Erythroblast (primary cell): ENCODE data around the gene CELA2A.
"Not testable (repeated sequence)": the region's sequence is repeated elsewhere in the genome, so short reads cannot be mapped to it uniquely, and the experiment has no call there.

Experiments used
- DNase-seq, 2 experiments: peaks; one replicate each; lab custom pipeline; 2025; lab: John Stamatoyannopoulos, UW
- GATA1 ChIP-seq: IDR thresholded peaks from 2 replicates; pipeline ENCODE4 v1.6.1; 2011; ENCODE audit warnings: low read depth, mild to moderate bottlenecking, control low read depth, low read length, moderate library complexity
- POLR2A ChIP-seq: IDR thresholded peaks from 2 replicates; pipeline ENCODE4 v1.6.1; 2011; ENCODE audit warnings: mild to moderate bottlenecking, low read length

The CELA2A gene

DNA sequence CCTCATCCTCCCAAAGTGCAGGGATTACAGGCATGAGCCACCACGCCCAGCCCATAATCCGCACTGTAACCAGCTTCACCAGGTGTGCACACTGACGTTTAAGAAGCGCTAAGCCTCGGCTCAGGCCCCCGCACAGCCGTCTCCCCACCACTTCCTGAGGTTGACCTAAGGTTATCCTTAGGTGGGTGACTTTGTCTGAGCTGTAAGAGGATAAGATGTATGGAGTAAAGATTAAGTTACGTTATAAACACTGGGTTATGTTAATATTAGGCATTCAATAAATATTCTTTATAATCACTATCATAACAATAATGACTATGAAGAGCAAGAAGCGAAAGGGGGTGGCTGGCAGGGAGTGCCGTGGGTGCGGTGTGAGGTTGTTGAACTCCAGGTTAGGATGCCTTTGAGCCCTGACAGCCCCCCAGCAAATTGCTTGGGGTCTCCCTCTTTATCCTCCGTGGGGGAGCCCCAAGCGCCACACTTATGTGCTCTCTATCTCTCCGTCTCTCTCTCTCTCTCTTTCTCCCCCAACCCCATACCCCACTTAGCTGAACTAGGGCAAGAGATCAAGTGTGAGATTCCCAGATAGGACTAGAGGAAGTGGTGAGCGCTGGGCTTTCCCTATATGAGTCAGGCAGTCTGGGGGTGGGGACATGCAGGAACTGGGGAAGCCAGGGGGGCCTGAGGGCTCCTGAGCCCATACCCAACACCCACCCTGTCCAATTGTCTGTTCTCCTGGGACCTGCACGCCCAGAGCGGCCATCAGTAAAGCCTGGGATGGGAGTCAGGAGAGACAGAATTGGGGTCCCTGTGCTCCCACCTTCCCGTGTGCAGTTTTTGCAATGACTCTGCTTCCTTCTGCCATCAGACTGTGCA lies 39.2 kb upstream of the CELA2A start:
- TF ChIP-seq POLR2A (no peak), GATA1 (no peak)
- no peak for DNase-seq

DNA sequence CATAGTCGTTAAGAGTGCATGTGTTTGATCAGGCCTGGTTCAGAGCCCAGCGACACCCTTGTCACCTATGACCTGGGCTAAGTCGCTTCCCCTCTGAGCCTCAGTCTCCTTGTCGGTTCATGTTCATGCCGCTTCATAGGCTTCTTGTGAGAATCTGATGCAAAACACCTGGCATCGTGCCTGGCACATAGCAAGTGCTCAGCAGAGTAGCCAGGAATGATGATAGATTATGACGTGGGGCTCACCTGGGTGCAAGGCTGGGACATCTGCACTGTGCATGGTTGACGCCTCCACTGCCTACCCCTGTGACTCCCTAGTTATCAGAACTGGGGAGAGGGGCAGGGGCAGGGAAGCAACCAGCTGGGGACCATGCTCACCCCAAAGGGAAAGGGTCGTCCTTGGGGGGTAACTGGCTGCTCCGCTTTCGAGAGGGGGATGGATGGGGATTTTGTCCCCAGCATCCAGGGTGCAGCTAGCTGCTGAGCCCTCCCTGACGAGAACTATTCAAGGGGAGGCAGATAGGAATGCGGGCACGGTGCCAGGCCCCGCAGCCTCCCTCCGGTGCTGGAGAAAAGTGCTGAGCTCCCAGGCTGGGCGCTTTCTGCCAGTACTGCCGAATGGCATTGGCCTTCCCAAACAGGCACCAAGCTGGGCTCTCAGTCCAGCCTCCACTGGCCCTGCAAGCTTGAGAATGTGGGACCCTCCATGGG lies 37.6 kb upstream of the CELA2A start:
- no peak for DNase-seq
- TF ChIP-seq POLR2A = no peak
- no peak for TF ChIP-seq GATA1

DNA sequence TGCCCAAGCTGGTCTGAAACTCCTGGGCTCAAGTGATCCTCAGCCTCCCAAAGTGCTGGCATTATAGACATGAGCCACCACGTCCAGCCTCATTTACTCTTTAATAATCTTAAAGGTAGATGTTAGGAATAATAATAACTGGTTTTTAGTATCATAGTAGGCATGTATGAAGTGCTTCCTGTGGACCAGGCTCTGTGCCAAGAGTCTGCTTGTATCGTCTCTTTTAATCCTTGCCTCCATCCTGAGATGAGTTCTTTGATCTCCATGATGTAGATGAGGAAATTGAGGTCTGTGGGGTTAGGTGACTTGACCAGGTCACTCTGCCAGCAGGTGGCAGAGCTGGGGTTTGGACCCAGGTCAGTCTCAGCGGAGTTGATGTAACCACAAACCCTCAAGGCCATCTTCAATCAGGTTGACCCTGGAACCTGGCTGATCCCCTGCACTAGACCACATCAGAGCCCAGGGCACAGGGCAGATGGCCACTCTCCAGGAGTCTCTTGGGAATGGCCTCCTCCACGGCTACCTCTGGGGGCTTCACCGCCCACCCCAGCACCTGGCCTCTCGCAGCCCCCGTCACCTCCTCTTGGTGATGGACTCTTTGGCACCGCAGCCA lies 35.6 kb upstream of the CELA2A start:
- no peak for DNase-seq
- TF ChIP-seq GATA1 (no peak), POLR2A (no peak)

DNA sequence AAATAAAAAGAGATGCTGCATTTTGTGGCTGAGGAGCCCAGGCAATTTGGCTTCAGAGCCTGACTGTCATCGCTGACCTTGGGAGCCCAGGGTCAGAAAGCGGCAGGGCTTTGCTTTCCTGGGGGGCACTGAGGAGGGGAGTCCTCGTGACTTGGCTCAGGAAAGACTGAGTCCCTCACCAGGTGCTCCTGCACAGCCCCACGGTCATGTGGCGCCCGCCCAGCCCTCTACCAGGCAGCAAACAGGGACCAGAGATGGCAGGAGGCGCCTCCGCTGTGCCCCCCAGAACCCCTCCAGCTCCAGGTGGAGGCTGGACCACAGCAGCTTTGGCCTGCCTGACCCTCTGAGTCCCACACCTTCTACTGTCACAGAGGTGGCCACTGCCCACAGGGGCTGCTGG lies 33.7 kb upstream of the CELA2A start:
- TF ChIP-seq POLR2A (no peak), GATA1 (no peak)

DNA sequence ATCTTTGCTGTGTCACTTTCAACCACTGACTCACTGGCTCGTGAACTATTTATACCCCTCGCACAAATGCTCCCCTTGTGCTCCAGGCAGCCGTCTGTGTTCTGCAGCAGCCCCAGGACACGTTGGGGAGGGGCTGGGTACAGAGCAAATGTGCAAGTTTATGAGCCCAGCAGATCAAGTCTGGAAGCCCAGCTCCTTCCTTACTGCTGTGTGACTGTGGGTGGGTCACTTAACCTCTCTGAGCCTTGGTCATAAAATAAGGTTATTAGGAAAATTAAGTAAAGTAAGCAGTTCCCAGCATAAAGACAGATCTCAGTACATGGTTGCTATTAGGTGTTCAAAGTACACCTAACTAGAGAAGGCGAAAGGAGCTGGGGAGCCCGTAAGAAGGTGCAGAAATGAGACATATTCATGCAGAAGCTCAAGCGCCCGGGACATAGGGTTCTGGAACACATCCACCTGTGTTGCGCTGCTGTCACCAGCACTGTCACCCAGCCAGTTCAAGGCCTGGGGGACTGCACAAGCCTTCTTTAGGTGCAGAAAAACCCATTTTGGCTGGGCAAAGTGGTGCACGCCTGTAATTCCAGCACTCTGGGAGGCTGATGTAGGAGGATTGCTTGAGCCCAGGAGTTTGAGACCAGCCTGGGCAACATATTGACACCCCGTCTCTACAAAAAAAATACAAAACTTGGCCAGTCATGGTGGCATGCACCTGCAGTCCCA lies 33.0 kb upstream of the CELA2A start:
- no peak for DNase-seq
- no peak for TF ChIP-seq POLR2A
- TF ChIP-seq GATA1 = no peak

More for the DNA sequence above, 33.7 kb upstream of the CELA2A start:
- DNase-seq = no peak

DNA sequence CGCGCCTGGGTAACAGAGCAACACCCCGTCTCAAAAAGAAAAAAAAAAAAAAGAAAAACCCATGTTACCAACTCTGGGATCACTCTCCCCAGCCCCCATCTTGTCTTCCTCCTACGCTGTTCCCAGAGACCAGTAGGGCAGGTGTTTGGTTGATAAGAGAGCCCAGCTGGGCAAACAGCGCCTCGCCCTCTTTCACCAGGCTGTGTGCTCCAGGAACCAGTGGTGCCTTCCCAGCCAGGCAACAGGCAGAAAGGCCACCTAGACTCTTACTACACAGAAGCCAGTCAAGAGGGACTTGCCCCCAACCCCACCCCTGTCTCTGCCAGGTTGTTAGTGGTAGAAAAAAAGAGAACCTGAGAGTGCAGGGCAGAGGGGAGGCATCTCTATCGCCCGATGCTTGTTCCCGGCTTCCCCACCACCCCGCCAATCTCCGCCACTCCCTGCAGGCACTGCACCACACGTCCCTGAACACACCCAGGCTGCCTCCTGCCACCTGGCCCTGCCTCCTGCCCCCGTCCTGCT lies 32.3 kb upstream of the CELA2A start:
- TF ChIP-seq GATA1 (no peak), POLR2A (no peak)
- peak; percentile 57 to 74 for DNase-seq

DNA sequence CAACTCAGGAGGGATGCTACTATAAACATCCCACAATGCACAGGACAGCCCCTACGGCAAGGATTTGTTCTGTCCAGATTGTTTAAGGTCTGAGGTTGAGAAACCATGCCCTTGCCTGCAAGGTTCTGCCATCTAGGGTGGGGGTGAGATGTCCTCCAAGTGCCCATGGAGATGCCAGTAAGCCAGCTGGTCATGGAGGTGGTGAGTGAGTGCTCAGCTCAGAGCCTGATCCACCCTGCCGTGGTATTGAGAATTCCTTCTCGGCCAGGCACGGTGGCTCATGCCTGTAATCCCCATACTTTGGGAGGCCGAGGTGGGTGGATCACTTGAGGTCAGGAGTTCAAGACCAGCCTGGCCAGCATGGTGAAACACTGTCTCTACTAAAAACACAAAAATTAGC lies 31.6 kb upstream of the CELA2A start:
- TF ChIP-seq POLR2A = no peak
- no peak for TF ChIP-seq GATA1
- DNase-seq = no peak

DNA sequence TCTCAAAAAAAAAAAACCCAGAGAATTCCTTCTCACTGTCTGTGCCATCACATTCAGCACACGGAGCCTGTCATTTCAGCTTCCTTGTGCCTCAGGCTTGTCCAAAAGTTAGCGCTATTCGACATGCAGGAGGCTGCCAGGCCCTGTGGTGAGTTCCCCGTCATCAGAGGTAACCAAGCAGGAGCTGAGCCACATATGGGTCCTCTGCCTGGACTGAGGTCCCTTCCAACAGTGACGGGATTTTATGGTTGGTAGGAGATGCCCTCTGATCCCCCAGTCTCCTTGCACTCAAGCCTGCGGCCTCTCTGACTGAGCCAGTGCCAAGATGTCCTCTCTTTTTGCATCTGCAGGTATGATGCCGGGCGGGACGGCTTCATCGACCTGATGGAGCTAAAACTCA lies 31.0 kb upstream of the CELA2A start:
- no peak for DNase-seq
- TF ChIP-seq GATA1 = no peak
- no peak for TF ChIP-seq POLR2A

DNA sequence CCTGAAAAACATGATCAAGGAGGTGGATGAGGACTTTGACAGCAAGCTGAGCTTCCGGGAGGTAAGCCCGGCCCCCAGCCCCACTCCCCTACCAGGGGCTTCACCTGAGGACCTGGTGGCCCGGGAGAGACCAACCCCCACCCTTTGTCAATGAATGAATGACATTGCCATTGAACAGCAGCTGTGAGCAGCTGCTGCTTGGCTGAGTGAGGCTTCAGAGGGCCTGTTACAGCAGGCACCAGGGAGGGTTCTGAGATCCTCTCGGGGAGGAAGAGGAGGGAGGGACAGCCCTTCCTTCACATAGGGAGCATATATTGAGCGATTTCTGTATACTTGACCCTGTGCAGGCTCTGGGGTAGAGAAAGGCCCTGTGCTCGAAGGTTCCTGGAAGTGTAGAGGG lies 30.6 kb upstream of the CELA2A start:
- no peak for TF ChIP-seq GATA1
- no peak for TF ChIP-seq POLR2A

DNA sequence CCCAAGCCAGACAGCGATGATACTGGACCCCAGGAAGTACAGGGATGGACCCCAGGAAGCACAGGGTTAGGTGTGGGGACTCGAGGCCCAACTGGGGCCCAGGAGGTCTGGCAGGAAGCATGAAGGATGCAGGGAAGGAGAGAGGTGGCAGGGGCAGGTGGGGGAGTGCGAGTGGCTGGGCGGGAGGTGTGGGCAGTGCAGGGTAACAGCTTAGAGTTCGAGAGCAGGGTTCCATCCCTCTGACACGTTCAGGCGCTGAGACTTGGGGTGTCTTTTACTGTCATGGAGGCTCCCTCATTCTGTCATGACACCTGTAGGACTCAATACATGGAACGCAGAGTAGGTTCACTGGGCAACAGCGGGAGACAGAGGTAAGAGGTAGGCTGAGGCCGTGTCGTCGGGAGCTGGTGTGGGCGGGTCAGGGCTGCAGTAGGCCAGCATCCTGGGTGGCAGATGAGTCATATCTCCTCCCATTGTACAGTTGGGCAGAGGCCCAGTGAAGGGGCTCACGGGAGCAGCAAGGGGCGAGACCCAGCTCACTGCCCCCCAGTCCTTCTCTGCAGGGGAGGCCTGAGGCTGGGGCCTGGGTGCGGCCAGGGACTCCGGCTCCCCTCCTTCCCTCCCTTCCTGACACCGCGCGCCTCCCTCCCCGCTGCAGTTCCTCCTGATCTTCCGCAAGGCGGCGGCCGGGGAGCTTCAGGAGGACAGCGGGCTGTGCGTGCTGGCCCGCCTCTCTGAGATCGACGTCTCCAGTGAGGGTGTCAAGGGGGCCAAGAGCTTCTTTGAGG lies 29.8 kb upstream of the CELA2A start:
- TF ChIP-seq POLR2A = no peak
- TF ChIP-seq GATA1 = no peak
- DNase-seq = peak; percentile 12 to 15

More for the DNA sequence above, 30.6 kb upstream of the CELA2A start:
- no peak for DNase-seq

DNA sequence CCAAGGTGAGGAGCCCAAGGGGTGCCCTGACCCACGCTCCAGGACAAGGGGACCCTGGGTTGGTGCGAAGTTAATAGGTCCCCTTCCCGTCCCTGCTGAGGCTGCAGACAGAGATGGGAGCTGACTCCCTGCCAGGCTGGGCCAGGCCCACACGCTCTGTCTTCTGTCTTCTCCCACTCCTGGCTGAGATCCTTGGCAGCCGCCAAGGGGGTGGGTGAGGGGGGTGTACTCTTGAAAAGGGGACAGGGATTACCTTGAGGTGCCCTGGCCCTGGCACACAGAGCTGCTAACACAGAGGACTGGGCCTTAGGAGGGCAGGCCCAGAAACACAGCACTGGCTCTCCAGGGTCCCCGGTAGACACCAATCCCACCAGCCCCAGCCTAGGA lies 29.3 kb upstream of the CELA2A start:
- TF ChIP-seq GATA1 (no peak), POLR2A (no peak)
- no peak for DNase-seq

DNA sequence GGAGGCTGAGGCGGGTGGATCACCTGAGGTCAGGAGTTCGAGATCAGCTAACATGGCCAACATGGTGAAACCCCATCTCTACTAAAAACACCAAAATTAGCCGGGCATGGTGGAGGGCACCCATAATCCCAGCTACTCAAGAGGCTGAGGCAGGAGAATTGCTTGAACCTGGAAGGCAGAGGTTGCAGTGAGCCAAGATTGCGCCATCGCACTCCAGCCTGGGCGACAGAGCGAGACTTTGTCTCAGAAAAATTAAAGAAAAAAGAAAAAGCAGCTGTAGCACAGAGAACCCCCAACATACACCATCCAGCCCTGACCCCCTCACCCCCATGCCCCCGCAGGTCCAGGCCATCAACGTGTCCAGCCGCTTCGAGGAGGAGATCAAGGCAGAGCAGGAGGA lies 28.3 kb upstream of the CELA2A start:
- not testable (repeated sequence) for DNase-seq
